Activated CD8-positive, alpha-beta memory T cell treated with anti-CD3 and anti-CD28 coated beads, Interleukin-2, amount 50 U/mL, for 1 hour (primary cell): ENCODE results near the gene CD38.
A peak's percentile ranks its signal among the peaks of the same experiment; 100 is the strongest.

ENCODE experiments used
- DNase-seq: peaks from one replicate; pipeline ENCODE4 v3.0.0-alpha.2; 2020; ENCODE audit errors: extremely low read depth

Gene CD38

DNA sequence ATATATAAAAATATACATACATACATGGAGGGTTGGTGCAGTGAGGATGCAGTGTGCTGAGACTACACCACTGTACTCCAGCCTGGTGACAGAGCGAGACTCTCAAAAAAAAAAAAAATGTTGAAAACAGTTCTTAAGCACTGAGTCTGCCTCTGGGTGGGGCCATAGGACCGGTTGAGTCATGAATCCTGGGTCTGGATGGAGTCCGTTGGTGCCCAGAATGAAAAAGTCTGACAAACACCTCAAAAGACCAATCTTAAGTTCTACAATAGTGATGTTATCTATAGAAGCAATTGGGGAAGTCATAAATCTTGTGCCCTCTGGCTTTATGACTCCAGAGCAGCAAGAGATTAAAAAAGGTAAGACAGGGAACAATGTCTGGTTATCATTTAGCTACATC, 90.0 kb downstream of the CD38 start:
- DNase-seq = no peak

DNA sequence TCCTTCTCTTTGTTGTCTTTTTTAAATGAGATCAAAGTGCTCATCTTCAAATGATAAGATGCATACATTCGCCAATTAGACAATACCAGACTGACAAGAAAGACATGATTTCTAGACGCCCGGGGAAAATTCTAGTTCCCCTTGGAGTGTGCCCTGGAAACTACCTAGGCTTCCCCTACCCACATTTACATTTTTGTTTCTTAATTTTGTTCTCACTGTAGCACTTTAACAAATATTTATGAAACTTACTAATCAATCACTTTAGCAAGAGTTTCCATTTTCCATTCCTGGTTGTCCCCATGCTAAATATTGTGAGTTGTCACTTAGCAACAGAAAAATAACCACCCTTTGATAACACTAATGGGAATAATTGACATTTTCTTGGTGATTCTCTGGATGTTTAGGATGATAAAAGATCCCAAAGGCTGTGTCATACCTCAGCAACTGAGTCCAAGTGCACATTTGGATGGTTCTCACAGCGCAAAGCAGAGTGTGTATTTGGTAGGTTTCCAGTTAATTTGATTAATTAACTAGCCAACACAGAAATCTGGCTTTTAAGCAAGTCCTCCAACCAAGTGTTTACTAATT, 90.8 kb downstream of the CD38 start:
- DNase-seq = no peak

GRCh38 chr4:15870079-15870478, 92.0 kb downstream of the CD38 start:
- no peak for DNase-seq

DNA sequence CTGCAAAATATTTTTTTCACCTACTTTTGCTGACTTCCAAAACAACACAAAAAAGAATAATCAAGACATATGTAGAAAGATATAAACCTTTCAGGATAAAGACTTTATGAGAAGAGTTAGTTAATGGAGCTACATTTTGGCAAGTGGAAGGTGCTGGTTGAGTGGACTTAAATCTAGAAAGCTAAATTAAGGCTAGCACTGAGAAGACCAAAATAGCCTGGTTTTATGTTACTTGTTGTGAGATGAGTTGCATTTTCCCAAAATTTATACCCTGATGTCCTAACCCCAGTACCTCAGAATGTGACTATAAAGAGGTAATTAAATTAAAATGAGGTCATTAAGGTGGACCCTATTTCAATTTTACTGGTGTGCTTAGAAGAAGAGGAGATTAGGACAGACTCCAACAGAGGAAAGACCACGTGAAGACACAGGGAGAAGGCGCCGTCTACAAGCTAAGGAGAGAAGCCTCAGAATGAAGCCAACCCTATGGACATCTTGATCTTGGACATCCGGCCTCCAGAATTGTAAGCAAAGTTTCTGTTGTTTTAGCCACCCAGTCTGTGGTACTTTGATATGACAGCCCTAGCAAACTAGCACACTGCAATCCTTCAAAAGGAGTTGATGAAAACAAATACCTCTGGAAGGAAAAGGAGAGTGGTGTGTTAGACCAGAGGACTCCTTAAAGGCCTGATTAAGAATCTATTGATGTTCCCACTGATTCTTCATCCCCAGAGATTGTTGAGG, 93.0 kb downstream of the CD38 start:
- no peak for DNase-seq

- DNase-seq = no peak
These were observed 95.0 kb downstream of the CD38 start for GRCh38 chr4:15873117-15873516.

GRCh38 chr4:15874671-15875070, 96.5 kb downstream of the CD38 start:
- no peak for DNase-seq

- DNase-seq = no peak
These were observed 97.7 kb downstream of the CD38 start for GRCh38 chr4:15875663-15876460.

DNA sequence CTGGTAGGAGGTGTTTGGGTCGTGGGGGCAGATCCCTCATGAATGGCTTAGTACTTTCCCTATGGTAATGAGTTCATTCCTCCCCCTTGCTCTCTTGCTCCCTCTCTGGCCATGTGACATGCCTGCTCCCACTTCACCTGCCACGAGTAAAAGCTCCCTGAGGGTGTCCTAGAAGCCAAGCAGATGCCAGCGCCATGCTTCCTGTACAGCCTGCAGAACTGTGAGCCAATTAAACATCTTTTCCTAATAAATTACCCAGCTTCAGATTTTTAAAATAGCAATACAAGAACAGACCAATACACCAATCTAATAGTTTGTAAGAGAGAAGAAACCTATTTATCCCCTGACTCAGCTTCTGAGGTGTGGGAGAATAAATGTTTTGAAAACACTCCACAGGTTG, 99.9 kb downstream of the CD38 start:
- DNase-seq = no peak

DNA sequence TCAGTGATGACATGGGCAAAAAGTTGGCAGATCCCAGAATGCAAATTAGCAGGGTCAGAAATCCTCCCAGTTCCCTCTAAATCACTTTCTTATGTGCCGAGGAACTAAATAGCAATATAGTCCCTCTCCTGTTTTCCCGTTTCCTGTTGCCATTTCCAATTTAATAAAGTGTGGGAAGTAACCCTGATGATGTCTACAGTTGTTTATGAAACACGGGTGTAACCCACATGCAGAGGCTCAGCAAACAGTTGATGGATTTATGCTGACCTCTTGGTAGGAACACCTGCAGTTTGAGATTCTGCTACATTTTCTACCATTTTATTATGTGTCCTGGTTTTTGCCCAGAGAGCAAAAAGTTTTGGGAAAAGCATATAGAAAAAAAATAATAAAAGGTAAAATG, 103.7 kb downstream of the CD38 start:
- no peak for DNase-seq

DNA sequence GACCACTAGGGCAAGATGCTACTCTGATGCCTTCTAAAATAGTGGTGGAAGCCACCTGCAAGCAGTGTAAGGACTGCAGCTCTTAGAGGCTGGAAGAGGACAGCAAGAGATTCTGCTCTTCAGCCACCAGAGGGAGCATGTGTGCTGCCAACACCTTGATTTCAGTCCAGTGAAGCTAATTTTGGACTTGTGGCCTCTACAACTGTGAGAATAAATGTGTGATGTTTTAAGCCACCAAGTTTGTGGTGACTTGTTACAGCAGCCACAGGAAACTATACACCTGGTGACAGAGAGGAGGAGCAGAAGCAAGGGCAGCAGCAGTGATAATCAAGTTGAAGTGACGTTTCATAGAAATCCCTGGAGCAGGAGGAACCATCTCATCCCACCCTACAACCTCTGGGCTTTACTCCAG, 104.6 kb downstream of the CD38 start:
- peak; percentile 7 for DNase-seq

GRCh38 chr4:15883610-15884243, 105.6 kb downstream of the CD38 start:
- DNase-seq = no peak

DNA sequence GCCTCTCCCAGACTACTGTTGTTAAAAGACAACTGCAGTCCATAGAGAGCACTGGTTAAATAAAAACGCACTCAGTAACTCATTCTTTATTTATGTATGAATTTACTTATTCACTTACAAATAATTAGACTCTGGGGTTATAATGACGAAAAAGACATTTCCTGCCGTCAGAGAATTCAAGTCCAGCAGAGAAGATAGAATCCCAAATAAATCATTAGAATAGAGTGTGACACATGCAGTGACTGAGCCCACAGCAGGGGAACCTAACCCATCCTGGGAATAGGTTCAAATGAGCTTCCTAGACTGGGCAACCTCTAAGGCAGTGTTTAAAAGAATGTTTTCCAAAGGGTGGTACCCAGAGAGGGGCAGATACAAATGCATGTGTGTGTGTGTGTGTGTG, 106.5 kb downstream of the CD38 start:
- DNase-seq = no peak

DNA sequence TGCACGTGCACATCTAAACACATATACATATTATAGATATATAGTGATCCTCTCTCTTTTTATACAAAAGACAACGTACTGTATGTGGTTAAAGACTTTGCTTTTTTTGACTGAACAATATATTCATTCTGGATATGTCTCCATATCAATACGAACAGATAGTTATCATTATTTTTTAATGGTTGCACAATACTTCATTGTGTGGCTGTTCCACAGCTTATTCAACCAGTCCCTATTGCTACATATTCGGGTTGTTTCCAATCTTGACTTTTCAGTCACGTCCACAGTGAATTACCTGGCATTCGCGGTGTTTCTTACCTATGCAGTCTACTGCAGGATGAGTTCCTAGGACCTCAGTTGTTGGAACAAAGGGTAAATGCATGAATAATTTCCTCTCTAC, 107.3 kb downstream of the CD38 start:
- no peak for DNase-seq

DNA sequence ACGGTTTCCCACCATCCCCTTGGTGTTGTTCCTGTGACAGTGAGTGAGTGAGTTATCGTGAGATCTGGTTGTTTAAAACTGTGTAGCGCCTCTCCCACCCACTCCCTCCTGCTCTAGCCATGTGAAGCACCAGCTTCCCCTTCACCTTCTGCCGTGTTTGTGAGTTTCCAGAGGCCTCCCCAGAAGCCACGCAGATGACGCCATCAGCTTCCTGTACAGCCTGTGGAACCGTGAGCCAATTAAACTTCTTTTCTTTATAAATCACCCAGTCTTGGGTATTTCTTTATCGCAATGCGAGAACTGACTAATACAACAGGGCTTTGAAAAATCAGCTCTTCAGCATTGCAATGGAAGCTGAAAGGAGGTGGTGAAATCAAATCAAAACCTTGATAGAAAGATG, 110.4 kb downstream of the CD38 start:
- DNase-seq = no peak

DNA sequence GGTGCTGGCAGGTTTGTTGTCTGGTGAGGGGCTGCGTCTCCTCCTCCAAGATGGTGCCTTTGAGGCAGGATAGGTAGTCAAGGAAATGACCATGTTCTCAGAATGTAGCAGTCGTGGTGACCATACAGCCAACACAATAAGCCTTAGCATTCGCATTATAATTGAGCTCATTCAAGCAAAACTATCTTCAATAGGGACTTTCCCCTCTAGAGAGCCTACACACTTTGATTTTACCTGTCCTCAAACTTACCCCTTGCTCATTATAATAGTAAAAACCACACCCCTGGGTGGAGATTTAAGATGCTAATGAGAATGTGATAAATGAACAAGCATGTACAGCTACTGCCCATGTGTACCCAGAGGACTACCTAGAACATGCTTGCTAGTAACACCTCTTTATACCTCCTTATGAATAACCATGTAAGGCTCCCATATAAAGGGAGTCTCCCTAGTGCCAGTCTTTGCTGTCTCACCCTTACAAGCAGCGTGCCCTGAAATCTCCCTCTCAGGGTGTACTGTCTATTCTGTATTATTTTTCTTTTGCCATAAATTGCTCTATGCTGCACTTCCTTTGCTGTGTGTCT, 112.2 kb downstream of the CD38 start:
- DNase-seq = no peak

- no peak for DNase-seq
These were observed 113.2 kb downstream of the CD38 start for GRCh38 chr4:15891312-15891711.

GRCh38 chr4:15893962-15894361, 115.8 kb downstream of the CD38 start:
- no peak for DNase-seq

DNA sequence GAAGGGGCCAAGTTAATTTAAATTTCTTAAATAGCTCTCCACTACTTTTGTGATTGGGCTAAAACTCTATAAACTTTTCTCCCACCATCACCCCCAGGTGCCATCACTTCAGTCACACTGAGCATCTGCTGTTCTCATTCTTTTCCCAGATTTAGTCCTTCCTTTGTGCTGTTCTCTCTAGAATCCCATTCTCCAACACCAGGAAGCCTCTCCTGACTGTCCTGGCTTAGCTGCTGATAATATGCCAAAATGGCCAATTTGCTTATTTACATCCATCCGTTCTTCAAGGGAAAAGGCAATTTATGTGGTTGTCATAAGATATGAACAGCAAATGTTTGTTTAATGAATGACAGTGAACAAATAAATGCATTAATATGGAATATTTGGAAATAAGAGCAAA, 116.3 kb downstream of the CD38 start:
- no peak for DNase-seq

GRCh38 chr4:15894921-15895916, 117.1 kb downstream of the CD38 start:
- no peak for DNase-seq

- no peak for DNase-seq
These were observed 119.4 kb downstream of the CD38 start for GRCh38 chr4:15897577-15897976.

DNA sequence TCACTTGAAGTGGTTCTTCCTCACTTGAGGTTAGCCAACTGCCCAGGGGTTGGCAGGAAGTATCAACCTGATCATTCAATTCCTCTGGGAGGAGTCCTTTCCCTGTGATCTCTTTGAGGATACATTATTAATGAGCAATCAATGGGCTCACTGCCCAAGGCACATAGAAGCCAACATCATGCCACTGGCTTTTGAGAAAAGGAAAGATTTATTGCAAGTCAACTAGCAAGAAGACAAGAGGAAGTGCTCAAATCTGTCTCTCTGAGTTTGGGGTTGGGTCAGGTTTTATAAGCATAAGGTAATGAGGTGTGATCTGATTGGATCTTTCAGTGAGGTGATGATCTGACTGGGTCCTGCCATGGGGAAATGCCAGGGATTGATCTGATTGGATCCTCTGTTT, 120.8 kb downstream of the CD38 start:
- no peak for DNase-seq
